ENCODE data around the gene KIF12. TPM values are rescaled to one million over a fixed set of nuclear protein-coding genes. Genes with fewer than 3 reads are reported as not detected.

The KIF12 gene
- total RNA-seq, 1 experiment from 2014 or later: 6.3 TPM

GRCh38 chr9:114049441-114050225 lies 49.5 kb downstream of the KIF12 start:
- H3K4me2 ChIP-seq (ENCODE audit: low read length): no peak overlapping the region
- peaks cover 10% of the 10 kb centered on the region; the same call in 1 of the 2 replicates for H3K4me1 ChIP-seq (ENCODE audit: insufficient read depth, low read length)
- H3K9me3 ChIP-seq (ENCODE audit: low read length): no peaks in the 10 kb centered on the region
- ATAC-seq (no peak), DNase-seq (no peak)
- H3K27me3 ChIP-seq (ENCODE audit: low read length): no peaks in the 10 kb centered on the region
- H3F3A ChIP-seq (ENCODE audit: low read length, unreplicated experiment): no peaks in the 10 kb centered on the region
- no peak overlapping the region for H3K9ac ChIP-seq (ENCODE audit: low read length)
- H4K20me1 ChIP-seq (ENCODE audit: low read length): no peaks in the 10 kb centered on the region
- H3K36me3 ChIP-seq (ENCODE audit: low read depth, low read length): no peaks in the 10 kb centered on the region; the same call in 1 of the 2 replicates
- H3K79me2 ChIP-seq (ENCODE audit: low read length): no peaks in the 10 kb centered on the region
- no peaks in the 10 kb centered on the region for H3K9me2 ChIP-seq (replicated peaks; ENCODE audit: low read length)
- BruUV-seq (replicated peaks): no TSS peak
- POLR2A ChIA-PET (ENCODE audit: unreplicated experiment): no interaction called here
- CTCF ChIA-PET: no interaction called here
- H3K27ac ChIP-seq (ENCODE audit: low read length): no peak overlapping the region
- TF ChIP-seq EZH2 (IDR thresholded peaks at IDR 0.05; ENCODE audit: low read length, unreplicated experiment) (no peak), CTCF (conservative IDR thresholded peaks at IDR 0.05; ENCODE audit: low read depth, low read length) (no peak), EZH2phosphoT487 (IDR thresholded peaks at IDR 0.05; ENCODE audit: borderline replicate concordance, low read length) (no peak)
- H3K4me3 ChIP-seq (ENCODE audit: low read length): no peak overlapping the region
- intact Hi-C loops (cut with micrococcal nuclease): no loop called here
- H2AFZ ChIP-seq (ENCODE audit: low read length): no peak overlapping the region

- ChIA-PET CTCF (no interaction called here), POLR2A (ENCODE audit: unreplicated experiment) (no interaction called here)
- Histone ChIP-seq H3K4me1 (ENCODE audit: insufficient read depth, low read length) (peaks cover 10% of the 10 kb centered on the region; the same call in 1 of the 2 replicates), H3K4me2 (ENCODE audit: low read length) (no peak overlapping the region), H4K20me1 (ENCODE audit: low read length) (no peaks in the 10 kb centered on the region), H3K9me3 (ENCODE audit: low read length) (no peaks in the 10 kb centered on the region), H3K9me2 (replicated peaks; ENCODE audit: low read length) (no peaks in the 10 kb centered on the region), H3K9ac (ENCODE audit: low read length) (no peak overlapping the region), H3K79me2 (ENCODE audit: low read length) (no peaks in the 10 kb centered on the region), H3K4me3 (ENCODE audit: low read length) (no peak overlapping the region), H3K36me3 (ENCODE audit: low read depth, low read length) (no peaks in the 10 kb centered on the region; the same call in 1 of the 2 replicates), H3K27me3 (ENCODE audit: low read length) (no peaks in the 10 kb centered on the region), H2AFZ (ENCODE audit: low read length) (no peak overlapping the region), H3K27ac (ENCODE audit: low read length) (no peak overlapping the region), H3F3A (ENCODE audit: low read length, unreplicated experiment) (no peaks in the 10 kb centered on the region)
- TF ChIP-seq EZH2 (IDR thresholded peaks at IDR 0.05; ENCODE audit: low read length, unreplicated experiment) (no peak), EZH2phosphoT487 (IDR thresholded peaks at IDR 0.05; ENCODE audit: borderline replicate concordance, low read length) (no peak), CTCF (conservative IDR thresholded peaks at IDR 0.05; ENCODE audit: low read depth, low read length) (no peak)
- BruUV-seq (replicated peaks): no TSS peak
- DNase-seq (no peak), ATAC-seq (no peak)
- intact Hi-C loops (cut with micrococcal nuclease): no loop called here
Measured at GRCh38 chr9:114048533-114049415, 50.3 kb downstream of the KIF12 start.

Measured in PC-3 (cell line).